HCT116 (cell line): ENCODE data around the gene ANGEL1. TPM values are rescaled to one million over a fixed set of nuclear protein-coding genes. Genes with fewer than 3 reads are reported as not detected.

Experiments
- ATAC-seq: fragments of 200-7000 bp; cut with Tn5 transposase; 2 replicates; pipeline ENCODE4 v1.9.1; 2020; ENCODE audit warnings: mild to moderate bottlenecking, moderate library complexity
- BruUV-seq: library from RNA; stranded (reverse); fragments of 400-500 nt; replicated peaks from 2 replicates; lab custom pipeline; 2021; lab: Mats Ljungman, UMichigan
- CTCF ChIA-PET: fragments of 300-600 bp; sonication (Branson Sonifier 250); formaldehyde crosslinking; loops from one replicate; lab custom pipeline; 2021; ENCODE audit warnings: antibody characterized with exemption; lab: Charles Lee
- POLR2A ChIA-PET: fragments of 300-600, 350-600 bp; sonication (Branson Sonifier 250); formaldehyde crosslinking; loops from one replicate; lab custom pipeline; 2021; ENCODE audit warnings: antibody characterized with exemption; lab: Charles Lee
- RAD21 ChIA-PET, 2 experiments: fragments of 300-600 bp; sonication (Branson Sonifier 250); formaldehyde crosslinking; loops; one replicate each; lab custom pipeline; 2023; ENCODE audit warnings: low total read pairs in 2 of 2; ENCODE audit not compliant: uncharacterized antibody in 2 of 2, unreplicated experiment in 2 of 2, low non-redundant PET in 1 of 2; lab: Charles Lee
- DNase-seq: peaks from one replicate; pipeline ENCODE4 v3.0.0-alpha.2; 2010; ENCODE audit warnings: low read depth, low spot score
- H2AFZ ChIP-seq: fragments of 200-600 bp; shearing (Covaris generic), sonication (generic); 2 replicates; pipeline ENCODE4 v1.6.1; 2017; ENCODE audit warnings: low read depth, mixed run types, mixed read lengths, antibody characterized with exemption, low read length; ENCODE audit not compliant: poor library complexity, severe bottlenecking
- H3K27ac ChIP-seq: 2 replicates; pipeline ENCODE4 v1.5.1; 2012; ENCODE audit warnings: low read depth, low read length
- H3K27me3 ChIP-seq: fragments of 200-600 bp; sonication (generic); 2 replicates; pipeline ENCODE4 v1.6.1; 2016; ENCODE audit warnings: mixed run types, low read length, mixed read lengths; ENCODE audit not compliant: insufficient read depth
- H3K36me3 ChIP-seq, 2 experiments: fragments of 200-500 bp in 1 of 2; fragments of 200-600 bp in 1 of 2; sonication (Bioruptor generic) in 1 of 2; sonication (generic) in 1 of 2; 2 replicates each; pipeline versions ENCODE4 v1.5.1 to v1.6.1; 2014 to 2016; ENCODE audit warnings: low read length in 2 of 2, inconsistent platforms in 1 of 2, mixed read lengths in 1 of 2, mixed run types in 1 of 2; ENCODE audit not compliant: insufficient read depth in 2 of 2, control insufficient read depth in 1 of 2
- H3K4me1 ChIP-seq, 2 experiments: fragments of 200-600 bp in 1 of 2; sonication (generic) in 1 of 2; 2 replicates each; pipeline versions ENCODE4 v1.5.1 to v1.6.1; 2012 to 2017; ENCODE audit warnings: low read length in 2 of 2, inconsistent platforms in 1 of 2, mild to moderate bottlenecking in 1 of 2, mixed read lengths in 1 of 2, mixed run types in 1 of 2, moderate library complexity in 1 of 2; ENCODE audit not compliant: insufficient read depth in 2 of 2, control insufficient read depth in 1 of 2
- H3K4me2 ChIP-seq: fragments of 200-600 bp; sonication (generic); 2 replicates; pipeline ENCODE4 v1.6.1; 2017; ENCODE audit warnings: mixed run types, low read length, mixed read lengths
- H3K4me3 ChIP-seq, 2 experiments: fragments of 200-600 bp in 1 of 2; sonication (generic) in 1 of 2; replicated peaks in 1 of 2; 2 replicates each; pipeline ENCODE4 v1.5.1; 2011 to 2016; ENCODE audit warnings: low read length in 2 of 2, control low read depth in 1 of 2, low read depth in 1 of 2, mild to moderate bottlenecking in 1 of 2, mixed read lengths in 1 of 2, mixed run types in 1 of 2
- H3K79me2 ChIP-seq: fragments of 200-600 bp; sonication (generic); 2 replicates; pipeline ENCODE4 v1.6.1; 2017; ENCODE audit warnings: mild to moderate bottlenecking, mixed run types, low read length, moderate library complexity, mixed read lengths; ENCODE audit not compliant: insufficient read depth
- H3K9ac ChIP-seq: fragments of 200-600 bp; sonication (generic); 2 replicates; pipeline ENCODE4 v1.6.1; 2016; ENCODE audit warnings: low read length, mixed read lengths
- H3K9me2 ChIP-seq: fragments of 200-600 bp; sonication (generic), shearing (Covaris generic); 2 replicates; pipeline ENCODE4 v1.6.1; 2017; ENCODE audit warnings: mixed run types, mild to moderate bottlenecking, moderate library complexity; ENCODE audit not compliant: insufficient read depth
- H3K9me3 ChIP-seq, 2 experiments: fragments of 200-500 bp in 1 of 2; fragments of 200-600 bp in 1 of 2; sonication (Bioruptor generic) in 1 of 2; sonication (generic) in 1 of 2; 2 replicates each; pipeline ENCODE4 v1.6.1; 2014 to 2017; ENCODE audit warnings: low read length in 2 of 2, mixed read lengths in 2 of 2, inconsistent platforms in 1 of 2, low read depth in 1 of 2, mild to moderate bottlenecking in 1 of 2, mixed run types in 1 of 2, moderate library complexity in 1 of 2; ENCODE audit not compliant: control insufficient read depth in 1 of 2, insufficient read depth in 1 of 2
- H4K20me1 ChIP-seq: fragments of 200-600 bp; sonication (generic), shearing (Covaris generic); 2 replicates; pipeline ENCODE4 v1.6.1; 2017; ENCODE audit warnings: mixed run types, mild to moderate bottlenecking, moderate library complexity; ENCODE audit not compliant: insufficient read depth
- CBX3 ChIP-seq: IDR thresholded peaks from 2 replicates; pipeline ENCODE4 v1.6.1; 2012; ENCODE audit warnings: low read depth
- CEBPB ChIP-seq: IDR thresholded peaks from 2 replicates; pipeline ENCODE4 v1.6.1; 2012; ENCODE audit warnings: low read depth
- EGR1 ChIP-seq: IDR thresholded peaks from 2 replicates; pipeline ENCODE4 v1.6.1; 2012; ENCODE audit warnings: low read depth
- ELF1 ChIP-seq: IDR thresholded peaks from 2 replicates; pipeline ENCODE4 v1.6.1; 2012; ENCODE audit warnings: low read depth, borderline replicate concordance
- EZH2phosphoT487 ChIP-seq: fragments of 200-600 bp; IDR thresholded peaks from 2 replicates; pipeline ENCODE4 v1.6.1; 2018; ENCODE audit warnings: antibody characterized with exemption, borderline replicate concordance
- FOSL1 ChIP-seq: IDR thresholded peaks from 2 replicates; pipeline ENCODE4 v1.6.1; 2012; ENCODE audit warnings: low read depth
- JUND ChIP-seq: IDR thresholded peaks from 2 replicates; pipeline ENCODE4 v1.6.1; 2012
- POLR2A ChIP-seq: IDR thresholded peaks from 2 replicates; pipeline ENCODE4 v1.7.0; 2011; ENCODE audit warnings: borderline replicate concordance; ENCODE audit not compliant: insufficient read depth, insufficient read length; ENCODE audit errors: extremely low read depth
- RAD21 ChIP-seq: IDR thresholded peaks from 2 replicates; pipeline ENCODE4 v1.6.1; 2012; ENCODE audit warnings: low read depth, mild to moderate bottlenecking
- REST ChIP-seq: IDR thresholded peaks from 2 replicates; pipeline ENCODE4 v1.6.1; 2012; ENCODE audit warnings: low read depth
- SIN3A ChIP-seq: IDR thresholded peaks from 2 replicates; pipeline ENCODE4 v1.6.1; 2012; ENCODE audit warnings: low read depth
- SP1 ChIP-seq: IDR thresholded peaks from 2 replicates; pipeline ENCODE4 v1.6.1; 2012; ENCODE audit warnings: low read depth
- SRF ChIP-seq: IDR thresholded peaks from 2 replicates; pipeline ENCODE4 v1.6.1; 2012; ENCODE audit warnings: low read depth
- TCF7L2 ChIP-seq: IDR thresholded peaks from 2 replicates; pipeline ENCODE4 v1.7.0; 2011; ENCODE audit warnings: borderline replicate concordance, inconsistent platforms; ENCODE audit not compliant: insufficient read depth, insufficient read length; ENCODE audit errors: extremely low read depth
- YY1 ChIP-seq: IDR thresholded peaks from 2 replicates; pipeline ENCODE4 v1.6.1; 2011; ENCODE audit warnings: low read length, low read depth, moderate library complexity, mild to moderate bottlenecking; ENCODE audit not compliant: insufficient replicate concordance; ENCODE audit errors: extremely low read depth
- ZFX ChIP-seq: fragments of 450-650 bp; IDR thresholded peaks from 2 replicates; pipeline ENCODE4 v1.6.1; 2017
- ZNF274 ChIP-seq: fragments of 200-500 bp; sonication (Bioruptor generic); IDR thresholded peaks from 2 replicates; pipeline ENCODE4 v1.6.1; 2014; ENCODE audit warnings: mild to moderate bottlenecking, low read depth, low read length, inconsistent platforms
- intact Hi-C: fragments of 100-400 bp; cut with micrococcal nuclease; formaldehyde crosslinking; loops from 2 replicates; pipeline ENCODE4 v1.10.0; 2022
- total RNA-seq: library from RNA; stranded (reverse); gene quantifications from one replicate; pipeline ENCODE4 v1.2.1, GENCODE V29; 2021; ENCODE audit not compliant: unreplicated experiment
- TF ChIP-seq, protein P1 (sequence below): IDR thresholded peaks from 2 replicates; pipeline ENCODE4 v1.6.1; 2012
- TF ChIP-seq, protein P2 (sequence below): IDR thresholded peaks from 2 replicates; pipeline ENCODE4 v1.6.1; 2011; ENCODE audit warnings: mild to moderate bottlenecking, low read length, moderate library complexity; ENCODE audit not compliant: insufficient replicate concordance; ENCODE audit errors: extremely low read depth

ANGEL1 gene
- total RNA-seq, 1 experiment from 2014 or later: 20.6 TPM

DNA sequence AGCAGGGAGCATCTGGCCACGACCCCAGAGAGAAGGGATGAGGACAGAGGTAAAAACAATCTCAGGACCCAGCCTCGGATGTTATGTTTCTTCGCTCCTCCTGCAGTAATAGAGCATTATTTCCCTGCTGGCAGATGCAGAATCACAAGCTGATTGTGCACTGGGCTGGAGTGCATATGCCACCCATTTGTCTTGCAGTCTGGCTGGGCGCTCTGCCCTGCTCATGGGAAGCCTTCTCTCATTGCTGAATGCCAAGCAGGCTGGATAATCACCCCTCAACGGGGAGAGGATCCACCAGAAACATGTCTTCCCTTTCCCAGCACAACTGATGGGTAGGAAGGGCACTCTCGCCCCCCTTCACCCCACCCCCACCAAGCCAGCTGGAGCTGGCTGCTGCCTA, 59.9 kb downstream of the ANGEL1 start:
- RAD21 ChIA-PET: no interaction called here
- POLR2A ChIA-PET: no interaction called here
- ATAC-seq (no peak), DNase-seq (no peak)
- Histone ChIP-seq H3K9ac (no peak overlapping the region), H3K27me3 (0 out of 2 replicates have a peak, but pooled peaks cover 7% of the 10 kb centered on the region), H3K4me2 (no peak overlapping the region), H3K4me1 (no peaks in the 10 kb centered on the region), H3K27ac (no peak overlapping the region), H3K36me3 (no peaks in the 10 kb centered on the region), H3K4me3 (no peak overlapping the region), H3K9me3 (no peaks in the 10 kb centered on the region), H3K9me2 (no peaks in the 10 kb centered on the region), H2AFZ (no peak overlapping the region), H3K79me2 (no peaks in the 10 kb centered on the region), H4K20me1 (no peaks in the 10 kb centered on the region)
- BruUV-seq: no TSS peak
- CTCF ChIA-PET: no interaction called here
- no peak for TF ChIP-seq TCF7L2
- TF ChIP-seq SIN3A: no peak
- TF ChIP-seq EGR1: no peak
- no peak for TF ChIP-seq JUND
- no peak for TF ChIP-seq ZFX
- intact Hi-C loops: no loop called here

DNA sequence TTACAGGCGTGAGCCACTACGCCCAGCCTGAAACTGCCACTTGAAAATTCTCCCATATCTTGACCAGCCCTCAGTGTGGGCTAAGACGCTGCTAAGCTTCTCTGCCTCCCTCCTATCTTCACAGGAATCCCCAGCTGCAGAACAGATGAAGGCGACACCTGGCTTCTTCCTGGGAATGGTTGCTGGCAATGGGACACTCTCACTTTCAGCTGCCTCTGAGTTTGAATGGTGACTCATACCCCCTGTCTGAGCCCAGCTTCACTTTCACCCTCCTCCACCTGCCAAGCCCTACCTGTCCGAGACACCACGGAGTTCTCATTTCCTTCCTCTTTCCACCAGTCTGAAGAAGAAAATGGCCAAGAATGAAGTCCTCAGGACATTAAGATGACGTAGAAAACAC, 69.7 kb downstream of the ANGEL1 start:
- RAD21 ChIA-PET: no interaction called here
- no peak for TF ChIP-seq ZNF274
- no peak for TF ChIP-seq SRF
- no peak for TF ChIP-seq YY1
- TF ChIP-seq POLR2A: no peak
- TF ChIP-seq ELF1: no peak
- no peak for TF ChIP-seq FOSL1
- TF ChIP-seq, protein P1, sequence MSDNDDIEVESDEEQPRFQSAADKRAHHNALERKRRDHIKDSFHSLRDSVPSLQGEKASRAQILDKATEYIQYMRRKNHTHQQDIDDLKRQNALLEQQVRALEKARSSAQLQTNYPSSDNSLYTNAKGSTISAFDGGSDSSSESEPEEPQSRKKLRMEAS: no peak
- no peak for TF ChIP-seq CEBPB
- TF ChIP-seq SP1: no peak
- TF ChIP-seq RAD21: no peak
- TF ChIP-seq, protein P2, sequence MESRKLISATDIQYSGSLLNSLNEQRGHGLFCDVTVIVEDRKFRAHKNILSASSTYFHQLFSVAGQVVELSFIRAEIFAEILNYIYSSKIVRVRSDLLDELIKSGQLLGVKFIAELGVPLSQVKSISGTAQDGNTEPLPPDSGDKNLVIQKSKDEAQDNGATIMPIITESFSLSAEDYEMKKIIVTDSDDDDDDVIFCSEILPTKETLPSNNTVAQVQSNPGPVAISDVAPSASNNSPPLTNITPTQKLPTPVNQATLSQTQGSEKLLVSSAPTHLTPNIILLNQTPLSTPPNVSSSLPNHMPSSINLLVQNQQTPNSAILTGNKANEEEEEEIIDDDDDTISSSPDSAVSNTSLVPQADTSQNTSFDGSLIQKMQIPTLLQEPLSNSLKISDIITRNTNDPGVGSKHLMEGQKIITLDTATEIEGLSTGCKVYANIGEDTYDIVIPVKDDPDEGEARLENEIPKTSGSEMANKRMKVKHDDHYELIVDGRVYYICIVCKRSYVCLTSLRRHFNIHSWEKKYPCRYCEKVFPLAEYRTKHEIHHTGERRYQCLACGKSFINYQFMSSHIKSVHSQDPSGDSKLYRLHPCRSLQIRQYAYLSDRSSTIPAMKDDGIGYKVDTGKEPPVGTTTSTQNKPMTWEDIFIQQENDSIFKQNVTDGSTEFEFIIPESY: no peak
- TF ChIP-seq CBX3: no peak
- TF ChIP-seq JUND: no peak
- TF ChIP-seq REST: no peak
- no peak for TF ChIP-seq EZH2phosphoT487
- no peak for TF ChIP-seq ZFX

More for the DNA sequence above, 69.7 kb downstream of the ANGEL1 start:
- H3K9me3 ChIP-seq: 0 out of 4 replicates have a peak, but pooled peaks cover 0 to 4% of the 10 kb centered on the region in 2 experiments
- H3K27me3 ChIP-seq: no peaks in the 10 kb centered on the region
- ChIA-PET CTCF (no interaction called here), POLR2A (no interaction called here)
- no peak overlapping the region for H2AFZ ChIP-seq
- ATAC-seq: no peak
- H3K79me2 ChIP-seq: no peaks in the 10 kb centered on the region
- no TSS peak for BruUV-seq
- DNase-seq: no peak
- H3K4me3 ChIP-seq: no peak overlapping the region
- no peaks in the 10 kb centered on the region for H3K36me3 ChIP-seq
- no peak overlapping the region for H3K27ac ChIP-seq
- no peak overlapping the region for H3K4me2 ChIP-seq
- H3K9ac ChIP-seq: no peak overlapping the region
- intact Hi-C loops: no loop called here
- H4K20me1 ChIP-seq: no peaks in the 10 kb centered on the region
- H3K9me2 ChIP-seq: no peaks in the 10 kb centered on the region
- no peaks in the 10 kb centered on the region for H3K4me1 ChIP-seq
